Measurements from ENCODE around the gene TRIM56.
"Not testable (repeated sequence)": the region's sequence is repeated elsewhere in the genome, so short reads cannot be mapped to it uniquely, and the experiment has no call there.

GRCh38 chr7:101121631-101121990 is 36.3 kb downstream of the TRIM56 start:
- TF ChIP-seq CTCF (conservative IDR thresholded peaks at IDR 0.05 in 1 of 2, IDR thresholded peaks at IDR 0.05 in 1 of 2; ENCODE audit: low read depth in 1 of 2, low read length in 2 of 2); EZH2 (IDR thresholded peaks at IDR 0.05; ENCODE audit: low read length, missing control alignments): not testable (repeated sequence)
